ENCODE data around the gene NELFCD. TPM values are rescaled to one million over a fixed set of nuclear protein-coding genes. Genes with fewer than 3 reads are reported as not detected.

NELFCD gene
- total RNA-seq, 1 experiment from 2014 or later = 174 TPM

DNA sequence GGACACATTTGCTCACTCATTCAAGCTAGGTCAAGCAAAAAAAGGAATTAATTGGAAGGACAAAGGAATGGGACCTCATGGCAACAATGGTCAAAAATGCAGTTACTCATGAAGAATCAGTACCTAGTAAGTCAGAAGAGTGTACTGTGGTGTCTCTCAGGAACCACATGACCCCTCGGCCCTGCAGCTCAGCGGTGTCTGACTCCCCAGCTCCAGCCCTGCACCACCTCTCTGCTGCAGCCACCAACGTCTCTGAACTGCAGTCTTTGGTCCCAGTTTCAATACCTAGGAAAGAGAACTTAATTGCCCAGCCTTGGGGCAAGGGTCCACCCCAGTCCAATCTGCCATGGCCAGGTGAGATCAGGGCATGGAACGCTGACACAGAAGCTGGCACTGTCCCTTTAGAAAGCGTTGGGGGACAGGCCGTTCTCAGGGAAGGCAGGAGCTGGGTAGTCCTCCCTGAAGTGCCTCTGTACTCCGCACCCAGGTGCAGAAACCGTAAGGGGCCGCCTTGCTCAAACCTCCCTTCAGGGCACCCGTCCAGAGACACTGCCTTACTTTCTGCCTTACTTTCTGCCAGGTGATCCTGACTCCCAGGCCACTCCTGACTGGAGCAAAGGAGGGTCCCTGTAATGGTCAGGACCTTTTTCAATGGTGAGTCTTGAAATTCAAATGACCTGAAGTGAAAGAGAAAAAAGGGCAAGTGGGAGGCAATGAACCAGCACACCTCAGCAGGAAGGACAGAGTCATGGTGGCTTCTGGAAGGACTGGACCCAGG is 13.2 kb upstream of the NELFCD start:
- Histone ChIP-seq H3K9me3 (ENCODE audit: low read depth, low read length, poor library complexity, severe bottlenecking) (peaks cover 8% of the 10 kb centered on the region), H3K4me3 (ENCODE audit: low read depth, low read length, poor library complexity, severe bottlenecking) (no peak overlapping the region), H3K27me3 (replicated peaks; ENCODE audit: insufficient read depth, low read depth, low read length, poor library complexity) (no peaks in the 10 kb centered on the region), H3K4me1 (ENCODE audit: insufficient read depth, low read length, poor library complexity, severe bottlenecking) (no peaks in the 10 kb centered on the region), H3K36me3 (ENCODE audit: insufficient read depth, low read length, poor library complexity, severe bottlenecking) (no peaks in the 10 kb centered on the region), H3K27ac (ENCODE audit: low read depth, low read length, poor library complexity, severe bottlenecking) (no peak overlapping the region)
- DNase-seq (ENCODE audit: low spot score) = no peak
- CTCF ChIA-PET = no interaction called here
- BruUV-seq (replicated peaks) = no TSS peak
- POLR2A ChIA-PET (ENCODE audit: low non-redundant PET) = no interaction called here
- intact Hi-C loops (cut with micrococcal nuclease; ENCODE audit: unreplicated experiment) = no loop called here
- TF ChIP-seq, protein P1, sequence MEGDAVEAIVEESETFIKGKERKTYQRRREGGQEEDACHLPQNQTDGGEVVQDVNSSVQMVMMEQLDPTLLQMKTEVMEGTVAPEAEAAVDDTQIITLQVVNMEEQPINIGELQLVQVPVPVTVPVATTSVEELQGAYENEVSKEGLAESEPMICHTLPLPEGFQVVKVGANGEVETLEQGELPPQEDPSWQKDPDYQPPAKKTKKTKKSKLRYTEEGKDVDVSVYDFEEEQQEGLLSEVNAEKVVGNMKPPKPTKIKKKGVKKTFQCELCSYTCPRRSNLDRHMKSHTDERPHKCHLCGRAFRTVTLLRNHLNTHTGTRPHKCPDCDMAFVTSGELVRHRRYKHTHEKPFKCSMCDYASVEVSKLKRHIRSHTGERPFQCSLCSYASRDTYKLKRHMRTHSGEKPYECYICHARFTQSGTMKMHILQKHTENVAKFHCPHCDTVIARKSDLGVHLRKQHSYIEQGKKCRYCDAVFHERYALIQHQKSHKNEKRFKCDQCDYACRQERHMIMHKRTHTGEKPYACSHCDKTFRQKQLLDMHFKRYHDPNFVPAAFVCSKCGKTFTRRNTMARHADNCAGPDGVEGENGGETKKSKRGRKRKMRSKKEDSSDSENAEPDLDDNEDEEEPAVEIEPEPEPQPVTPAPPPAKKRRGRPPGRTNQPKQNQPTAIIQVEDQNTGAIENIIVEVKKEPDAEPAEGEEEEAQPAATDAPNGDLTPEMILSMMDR (conservative IDR thresholded peaks at IDR 0.05; ENCODE audit: low read depth, low read length) = no peak
- TF ChIP-seq EZH2 (IDR thresholded peaks at IDR 0.05; ENCODE audit: borderline replicate concordance, low read depth, low read length, poor library complexity, severe bottlenecking) = no peak

DNA sequence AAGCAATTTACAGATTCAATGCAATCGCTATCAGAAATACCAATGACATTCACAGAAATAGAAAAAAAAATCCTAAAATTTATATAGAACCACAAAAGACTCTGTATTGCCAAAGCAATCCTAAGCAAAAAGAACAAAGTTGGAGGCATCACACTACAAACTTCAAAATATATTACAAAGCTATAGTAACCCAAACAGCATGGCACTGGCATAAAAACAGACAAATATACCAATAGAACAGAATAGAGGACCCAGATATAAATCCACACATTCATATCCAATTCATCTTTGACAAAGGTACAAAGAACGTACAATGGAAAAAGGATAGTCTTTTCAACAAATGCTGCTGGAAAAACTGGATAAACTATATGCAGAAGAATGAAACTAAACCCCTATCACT is 11.6 kb upstream of the NELFCD start:
- Histone ChIP-seq H3K4me3 (ENCODE audit: low read depth, low read length, poor library complexity, severe bottlenecking) (no peak overlapping the region), H3K27me3 (replicated peaks; ENCODE audit: insufficient read depth, low read depth, low read length, poor library complexity) (no peaks in the 10 kb centered on the region), H3K9me3 (ENCODE audit: low read depth, low read length, poor library complexity, severe bottlenecking) (peaks cover 8% of the 10 kb centered on the region), H3K4me1 (ENCODE audit: insufficient read depth, low read length, poor library complexity, severe bottlenecking) (no peaks in the 10 kb centered on the region), H3K27ac (ENCODE audit: low read depth, low read length, poor library complexity, severe bottlenecking) (no peak overlapping the region), H3K36me3 (ENCODE audit: insufficient read depth, low read length, poor library complexity, severe bottlenecking) (no peaks in the 10 kb centered on the region)
- no peak for TF ChIP-seq EZH2 (IDR thresholded peaks at IDR 0.05; ENCODE audit: borderline replicate concordance, low read depth, low read length, poor library complexity, severe bottlenecking)
- no peak for DNase-seq (ENCODE audit: low spot score)
- intact Hi-C loops (cut with micrococcal nuclease; ENCODE audit: unreplicated experiment) = no loop called here
- CTCF ChIA-PET = no interaction called here
- POLR2A ChIA-PET (ENCODE audit: low non-redundant PET) = no interaction called here
- BruUV-seq (replicated peaks) = no TSS peak

DNA sequence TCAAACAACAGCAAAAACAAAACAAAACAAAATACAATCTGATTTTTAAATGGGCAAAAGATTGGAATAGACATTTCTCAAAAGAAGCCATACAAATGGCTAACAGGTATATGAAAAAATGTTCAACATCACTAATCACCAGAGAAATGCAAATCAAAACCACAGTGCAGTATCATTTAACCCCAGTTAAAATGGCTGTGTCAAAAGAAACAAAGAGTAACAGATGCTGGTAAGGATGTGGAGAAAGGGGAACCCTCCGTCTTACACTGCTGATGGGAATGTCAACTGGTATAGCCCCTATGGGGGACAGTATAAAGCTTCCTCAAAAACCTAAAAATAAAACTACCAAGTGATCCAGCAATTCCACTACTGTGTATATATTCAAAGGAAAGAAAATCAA is 10.9 kb upstream of the NELFCD start:
- Histone ChIP-seq H3K27me3 (replicated peaks; ENCODE audit: insufficient read depth, low read depth, low read length, poor library complexity) (no peaks in the 10 kb centered on the region), H3K27ac (ENCODE audit: low read depth, low read length, poor library complexity, severe bottlenecking) (no peak overlapping the region), H3K36me3 (ENCODE audit: insufficient read depth, low read length, poor library complexity, severe bottlenecking) (no peaks in the 10 kb centered on the region), H3K4me1 (ENCODE audit: insufficient read depth, low read length, poor library complexity, severe bottlenecking) (no peaks in the 10 kb centered on the region), H3K9me3 (ENCODE audit: low read depth, low read length, poor library complexity, severe bottlenecking) (peaks cover 8% of the 10 kb centered on the region), H3K4me3 (ENCODE audit: low read depth, low read length, poor library complexity, severe bottlenecking) (no peak overlapping the region)
- no peak for DNase-seq (ENCODE audit: low spot score)
- ChIA-PET POLR2A (ENCODE audit: low non-redundant PET) (no interaction called here), CTCF (no interaction called here)
- no TSS peak for BruUV-seq (replicated peaks)
- intact Hi-C loops (cut with micrococcal nuclease; ENCODE audit: unreplicated experiment) = no loop called here
- TF ChIP-seq, protein P1 (conservative IDR thresholded peaks at IDR 0.05; ENCODE audit: low read depth, low read length) = no peak
- no peak for TF ChIP-seq EZH2 (IDR thresholded peaks at IDR 0.05; ENCODE audit: borderline replicate concordance, low read depth, low read length, poor library complexity, severe bottlenecking)

DNA sequence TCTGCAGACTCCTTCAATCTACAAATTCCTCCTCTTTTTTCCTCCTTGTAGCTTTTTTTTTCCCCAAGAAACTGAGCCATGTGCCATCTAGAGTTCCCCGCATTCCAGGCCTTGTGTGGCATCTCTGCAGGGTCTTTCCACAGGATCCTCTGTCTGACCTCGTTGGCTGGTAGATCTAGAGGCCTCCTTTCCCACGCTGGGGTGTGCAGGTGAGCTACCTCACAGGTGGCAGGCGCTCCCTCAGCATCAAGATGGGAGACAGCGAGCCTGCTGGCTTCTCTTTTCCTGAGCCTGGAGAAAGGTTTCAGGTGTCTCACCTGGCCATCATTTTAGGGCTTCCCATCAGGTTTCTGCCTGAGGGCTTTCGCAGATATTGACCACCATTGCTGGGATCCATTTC is 9.6 kb upstream of the NELFCD start:
- BruUV-seq (replicated peaks) = no TSS peak
- Histone ChIP-seq H3K9me3 (ENCODE audit: low read depth, low read length, poor library complexity, severe bottlenecking) (peaks cover 8% of the 10 kb centered on the region), H3K4me3 (ENCODE audit: low read depth, low read length, poor library complexity, severe bottlenecking) (no peak overlapping the region), H3K36me3 (ENCODE audit: insufficient read depth, low read length, poor library complexity, severe bottlenecking) (no peaks in the 10 kb centered on the region), H3K27ac (ENCODE audit: low read depth, low read length, poor library complexity, severe bottlenecking) (no peak overlapping the region), H3K4me1 (ENCODE audit: insufficient read depth, low read length, poor library complexity, severe bottlenecking) (no peaks in the 10 kb centered on the region), H3K27me3 (replicated peaks; ENCODE audit: insufficient read depth, low read depth, low read length, poor library complexity) (no peaks in the 10 kb centered on the region)
- intact Hi-C loops (cut with micrococcal nuclease; ENCODE audit: unreplicated experiment) = no loop called here
- DNase-seq (ENCODE audit: low spot score) = no peak
- CTCF ChIA-PET = no interaction called here
- TF ChIP-seq, protein P1 (conservative IDR thresholded peaks at IDR 0.05; ENCODE audit: low read depth, low read length) = no peak
- TF ChIP-seq EZH2 (IDR thresholded peaks at IDR 0.05; ENCODE audit: borderline replicate concordance, low read depth, low read length, poor library complexity, severe bottlenecking) = no peak
- POLR2A ChIA-PET (ENCODE audit: low non-redundant PET) = no interaction called here
